HG02610 (cell line): ENCODE results near the gene VSIG10L2.

Experiments used
- ATAC-seq: cut with Tn5 transposase; IDR thresholded peaks from one replicate; pipeline ENCODE4 v1.9.1; 2021; ENCODE audit warnings: mild to moderate bottlenecking, moderate library complexity; ENCODE audit not compliant: unreplicated experiment

Gene VSIG10L2

GRCh38 chr11:125999234-125999880, 53.5 kb downstream of the VSIG10L2 start:
- ATAC-seq, result no peak

DNA sequence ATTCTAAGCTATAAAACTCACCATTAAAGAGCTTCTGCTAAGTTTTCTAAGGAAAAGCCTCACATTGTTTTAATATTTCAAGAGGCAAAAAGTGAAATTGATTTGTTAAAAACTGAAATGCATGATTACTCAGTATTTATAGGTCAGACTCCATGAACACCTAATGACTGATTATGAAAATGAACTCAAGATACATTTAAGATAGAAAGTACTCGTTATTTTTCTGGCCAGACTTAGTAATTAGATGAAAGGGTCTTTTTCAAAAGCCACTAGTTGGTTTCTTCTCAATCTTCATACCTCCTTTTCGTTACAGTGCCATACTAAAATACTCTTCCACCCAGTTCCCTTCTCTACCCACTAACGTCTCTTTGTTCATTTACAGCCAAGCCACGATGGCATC, 56.3 kb downstream of the VSIG10L2 start:
- no peak for ATAC-seq
